HG03159 (cell line): ENCODE results near the gene POU2AF3.

Experiments
- ATAC-seq: cut with Tn5 transposase; IDR thresholded peaks from one replicate; pipeline ENCODE4 v1.9.1; 2021; ENCODE audit warnings: mild to moderate bottlenecking, moderate library complexity; ENCODE audit not compliant: unreplicated experiment

Gene POU2AF3

DNA sequence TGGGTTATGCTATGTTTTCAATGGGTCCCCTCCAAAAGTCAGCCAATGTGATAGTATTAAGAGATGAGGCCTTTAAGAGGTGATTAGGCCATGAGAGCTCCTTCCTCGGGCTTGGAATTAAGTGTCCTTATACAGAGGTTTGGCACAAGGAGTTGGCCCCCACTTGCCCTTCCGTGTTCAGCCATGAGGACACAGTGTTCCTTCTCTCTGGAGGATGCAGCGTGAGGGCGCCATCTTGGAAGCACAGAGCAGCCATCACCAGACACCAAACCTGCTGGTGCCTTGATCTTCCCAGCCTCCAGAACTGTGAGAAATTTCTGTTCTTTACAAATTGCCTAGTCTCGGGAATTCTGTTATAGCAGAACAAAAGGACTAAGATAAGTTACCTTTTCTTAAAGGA, 26.9 kb downstream of the POU2AF3 start:
- no peak for ATAC-seq

DNA sequence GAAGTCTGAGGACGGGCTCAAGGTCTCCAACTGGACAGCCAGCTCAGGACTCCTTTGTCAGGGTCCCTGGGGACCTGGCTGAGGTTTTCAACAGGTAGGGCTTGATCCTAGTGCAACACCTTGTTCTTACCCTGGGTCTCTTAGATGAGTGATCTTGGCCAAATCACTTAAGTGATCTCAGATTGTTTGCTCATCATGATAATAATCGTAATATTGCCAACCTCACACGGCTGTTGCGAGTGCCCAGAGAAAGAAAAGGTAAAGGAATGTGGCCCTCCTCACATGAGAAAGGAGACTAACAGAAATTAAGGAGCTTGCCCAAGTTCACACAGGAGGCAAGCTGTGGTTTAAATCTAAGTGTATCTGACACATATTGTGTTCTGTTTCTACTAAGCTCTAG, 28.5 kb downstream of the POU2AF3 start:
- no peak for ATAC-seq

DNA sequence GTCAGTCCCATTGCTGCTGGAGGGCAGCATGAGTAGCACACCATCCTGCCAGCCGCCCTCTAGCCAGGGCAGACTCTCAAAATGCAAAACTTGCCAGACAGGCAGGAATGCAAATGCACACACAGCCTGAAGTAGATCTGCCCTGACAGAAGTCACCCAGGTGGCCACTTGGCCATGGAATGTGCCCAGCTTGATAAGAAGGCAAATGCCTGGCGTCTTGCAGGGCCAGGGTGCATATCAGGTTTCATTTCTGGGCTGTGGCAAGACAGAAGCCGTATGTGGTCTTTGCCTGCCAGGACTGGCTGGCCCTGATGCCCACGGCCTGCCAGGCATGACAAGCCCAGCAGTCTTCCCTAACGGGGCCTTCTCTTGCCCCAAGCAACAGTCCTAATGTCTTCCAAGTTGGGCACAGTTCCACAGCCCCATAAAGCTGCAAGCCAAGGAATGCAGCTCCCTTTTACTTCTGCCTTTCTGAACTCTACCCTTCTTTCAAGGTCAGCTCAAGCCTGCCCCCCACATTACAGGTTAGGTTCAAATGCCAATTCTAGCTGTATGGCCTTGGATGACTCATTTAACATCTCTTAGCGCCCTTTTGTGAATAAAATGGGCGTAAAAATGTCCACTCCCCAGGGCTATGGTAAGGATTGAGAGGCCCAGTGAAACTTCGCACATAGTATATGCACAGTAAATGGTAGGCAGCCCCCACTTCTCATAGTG, 29.7 kb downstream of the POU2AF3 start:
- no peak for ATAC-seq

DNA sequence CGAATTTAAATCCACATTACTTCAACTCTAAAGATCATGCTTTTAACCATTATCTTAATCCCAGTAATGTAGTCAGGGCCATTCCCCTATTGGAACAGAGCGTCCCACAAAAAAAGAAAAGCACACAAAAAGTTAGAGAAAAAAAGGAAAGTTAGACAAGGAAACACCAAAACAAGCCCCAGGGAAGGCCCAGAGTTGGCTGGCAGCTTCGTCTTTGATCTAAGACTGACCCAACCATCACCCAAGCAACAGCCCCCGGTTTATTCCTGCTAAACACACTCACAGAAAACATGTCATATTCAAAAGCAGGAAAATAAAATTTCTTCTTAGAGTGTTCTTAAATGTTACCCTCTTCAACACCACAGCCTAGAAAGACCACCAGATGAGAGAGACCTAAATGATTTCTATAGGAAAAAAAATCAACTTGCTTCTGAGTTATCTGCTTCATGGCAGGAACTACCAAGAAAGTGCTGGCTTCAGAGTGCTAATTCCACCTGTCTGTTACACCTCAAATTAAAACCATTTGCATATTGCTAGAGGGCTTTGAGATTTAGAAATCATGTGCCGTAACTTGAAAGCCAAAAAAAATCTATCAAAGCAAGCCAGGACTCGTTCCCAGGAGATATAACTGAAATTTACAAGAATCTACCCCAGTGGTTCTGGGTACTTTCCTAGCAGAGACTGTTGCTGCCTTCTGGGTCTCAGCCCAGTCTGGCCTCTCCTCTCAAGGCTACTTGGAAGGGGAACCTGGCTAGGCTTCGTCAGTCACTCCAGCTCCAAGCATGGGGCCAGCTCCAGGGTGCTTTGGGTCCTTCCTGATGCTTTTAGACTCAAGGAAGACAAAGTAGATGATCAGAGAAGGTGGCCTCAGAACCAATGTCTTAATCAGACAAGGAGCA, 31.2 kb downstream of the POU2AF3 start:
- ATAC-seq = no peak

DNA sequence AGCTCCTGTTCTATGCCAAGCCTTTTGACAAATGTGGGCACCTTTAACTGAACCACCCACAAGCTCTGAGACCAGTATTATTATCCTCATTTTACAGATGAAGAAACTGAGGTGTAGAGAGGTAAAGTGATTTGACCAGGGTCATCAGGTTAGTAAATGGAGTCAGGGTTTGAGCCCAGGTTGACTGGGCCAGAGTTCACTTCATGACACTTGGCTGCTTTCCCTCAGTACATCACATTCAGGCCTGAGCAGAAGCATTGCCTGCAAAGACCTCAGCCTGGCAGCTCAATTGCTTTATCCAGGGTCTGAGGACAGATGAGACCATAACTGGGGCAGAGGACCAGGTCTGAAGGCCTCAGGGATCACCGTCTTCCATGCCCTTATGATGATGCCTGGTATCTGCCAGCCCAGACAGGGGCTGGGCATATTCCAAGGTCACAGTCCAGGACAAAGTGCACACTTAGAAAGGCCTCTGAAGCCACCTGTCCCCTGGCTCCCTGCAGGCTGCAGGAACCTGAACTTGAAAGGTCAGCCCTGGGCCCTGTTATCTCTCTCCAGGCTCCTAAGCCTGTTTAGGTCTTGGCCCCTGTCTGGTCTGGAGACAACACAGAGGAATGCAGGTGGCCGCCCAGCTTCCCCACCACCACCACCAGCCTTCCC, 32.0 kb downstream of the POU2AF3 start:
- no peak for ATAC-seq

DNA sequence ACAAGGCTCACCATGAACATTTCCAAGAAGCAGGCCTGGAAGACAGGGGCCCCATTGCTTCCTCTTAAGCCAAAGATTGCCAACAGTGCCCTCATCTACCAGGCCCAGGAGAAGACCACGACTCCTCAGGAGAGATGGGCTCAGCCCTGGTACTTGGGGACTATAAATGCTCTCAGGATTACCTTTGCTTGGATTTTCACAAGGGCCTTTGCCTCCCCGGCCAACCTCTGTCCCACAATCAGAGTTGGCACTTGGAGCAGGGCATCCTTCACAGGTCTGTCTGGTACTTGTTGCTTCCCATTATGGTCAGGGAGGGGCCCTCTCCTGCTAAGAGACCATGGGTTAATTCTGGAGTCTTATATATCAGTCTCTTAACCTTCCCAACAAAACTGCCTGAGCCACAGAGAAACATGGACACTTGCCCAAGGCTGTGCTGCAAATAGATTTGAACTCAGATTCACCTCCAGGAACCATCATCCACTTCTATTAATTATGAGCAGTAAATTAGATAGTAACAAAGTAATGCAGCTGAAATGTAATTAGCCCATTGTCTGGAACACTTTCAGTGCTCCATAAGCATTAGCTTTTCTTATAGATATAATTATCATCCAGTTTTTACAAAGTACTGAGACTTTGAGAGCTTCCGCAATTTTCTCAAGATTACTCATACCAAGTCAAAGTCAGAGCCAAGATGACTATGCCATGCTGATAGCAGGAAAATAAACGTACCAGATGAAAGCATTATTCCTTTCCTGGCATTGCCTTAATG, 33.5 kb downstream of the POU2AF3 start:
- no peak for ATAC-seq

DNA sequence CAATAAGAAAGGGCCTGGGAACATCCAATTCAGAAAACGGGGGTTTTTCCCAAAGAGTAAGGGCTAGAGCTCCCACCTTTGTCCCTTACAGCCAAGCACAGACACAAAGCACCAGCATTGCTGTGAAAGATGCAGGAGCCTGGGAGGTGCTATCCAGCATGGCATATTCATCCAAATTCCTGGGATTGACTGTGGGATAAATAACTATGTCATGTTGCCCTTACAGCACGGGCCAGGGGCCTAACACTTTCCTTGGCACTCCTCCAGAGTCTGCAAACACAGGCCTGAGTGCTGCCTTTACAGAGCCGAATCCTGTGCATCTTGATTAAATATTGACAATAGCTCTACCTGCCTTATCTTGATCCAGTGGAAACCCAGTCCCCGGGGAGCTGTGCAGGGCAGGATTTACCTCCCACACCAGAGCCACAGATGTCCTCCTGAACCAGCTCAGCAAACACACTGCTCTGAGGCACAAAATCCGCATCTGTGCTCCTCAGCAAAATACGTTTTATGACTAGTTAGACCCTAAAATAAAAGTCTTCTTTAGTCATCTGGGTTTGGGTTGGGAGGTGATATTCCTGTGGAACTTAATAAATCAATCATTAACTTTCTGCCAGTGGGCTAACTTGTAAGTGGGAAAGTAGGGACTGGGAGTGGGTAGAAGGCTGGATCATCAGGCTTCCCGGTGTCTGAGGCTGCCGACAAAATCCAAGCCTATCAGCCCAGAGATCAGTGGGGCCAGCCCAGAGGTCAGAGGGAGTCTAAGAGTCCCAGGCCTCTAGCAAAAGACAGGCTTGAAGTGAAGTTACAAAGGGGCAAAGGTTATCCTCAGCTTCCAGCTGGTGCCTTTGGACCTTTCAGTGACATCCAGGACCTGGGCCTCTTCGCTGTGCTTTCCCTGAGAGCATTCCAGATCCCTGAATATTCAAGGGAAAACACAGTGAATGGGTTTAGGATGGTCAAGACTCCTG, 36.5 kb downstream of the POU2AF3 start:
- no peak for ATAC-seq

DNA sequence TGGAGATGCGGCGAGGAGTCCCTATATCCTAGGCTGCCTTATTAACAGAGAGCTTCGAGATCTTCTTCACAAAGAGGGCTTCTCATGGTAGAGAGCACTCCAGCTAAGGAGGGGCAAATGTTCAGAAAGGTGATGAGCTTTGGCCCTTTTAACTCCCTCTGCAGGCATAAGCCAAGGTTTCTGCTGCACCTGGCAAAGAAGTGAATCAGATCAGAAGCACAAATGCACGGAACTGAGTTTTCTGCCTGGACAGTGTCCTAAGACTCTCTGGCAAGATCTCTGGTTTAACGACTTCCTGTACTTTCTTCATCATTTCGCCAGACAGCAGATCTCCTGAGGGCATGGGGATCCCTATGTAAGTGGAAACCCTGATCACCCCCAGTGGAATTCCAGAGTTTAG, 37.2 kb downstream of the POU2AF3 start:
- ATAC-seq = no peak

DNA sequence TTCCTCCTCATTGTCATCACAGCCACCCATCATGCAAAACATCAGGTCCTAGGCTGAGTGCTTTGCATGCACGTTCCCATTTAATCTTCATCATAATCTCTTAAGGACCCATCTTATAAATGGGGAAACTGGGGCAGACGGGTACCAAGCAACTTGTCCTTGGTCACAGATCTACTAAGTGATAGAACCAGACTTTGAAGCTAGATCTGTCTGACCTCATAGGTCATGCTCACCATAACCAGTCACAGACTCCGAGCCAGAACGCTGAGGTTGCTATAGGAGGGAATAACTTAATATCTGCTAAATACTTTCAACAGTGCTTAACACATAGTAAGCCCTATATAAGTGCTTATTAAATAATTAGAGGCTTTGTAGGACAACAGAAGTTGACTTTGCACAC, 37.7 kb downstream of the POU2AF3 start:
- no peak for ATAC-seq

DNA sequence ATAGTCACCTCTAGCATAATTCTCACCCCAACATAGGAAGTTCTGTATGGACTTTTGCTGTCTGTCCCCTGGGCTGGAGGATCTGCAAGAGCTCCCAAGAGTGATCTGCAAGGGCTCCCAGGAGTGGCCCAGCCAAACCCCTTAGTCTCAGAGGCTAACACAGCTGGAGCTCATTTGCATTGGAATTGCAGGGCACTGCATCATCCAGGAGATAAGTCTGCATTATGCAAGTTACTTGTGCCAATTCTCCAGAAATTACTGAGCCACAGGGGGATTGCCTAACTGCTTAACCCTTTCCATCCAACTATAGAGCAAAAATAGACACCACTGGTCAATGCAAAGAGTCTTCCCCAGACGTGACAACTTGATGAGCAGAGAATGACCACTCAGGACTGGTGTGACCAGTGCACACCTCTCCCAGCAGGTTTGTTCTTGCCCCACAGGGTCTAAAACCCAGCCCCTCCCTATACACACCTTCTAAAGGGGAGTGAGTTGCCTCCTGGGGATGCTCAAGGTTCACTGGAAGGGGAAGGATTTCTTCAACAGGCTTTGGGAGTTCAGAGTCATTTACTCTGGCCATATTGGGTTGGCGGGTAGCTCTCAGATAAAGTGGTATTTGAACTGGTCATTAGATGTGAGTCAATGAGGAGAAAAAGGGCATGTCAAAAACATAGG, 38.4 kb downstream of the POU2AF3 start:
- no peak for ATAC-seq

DNA sequence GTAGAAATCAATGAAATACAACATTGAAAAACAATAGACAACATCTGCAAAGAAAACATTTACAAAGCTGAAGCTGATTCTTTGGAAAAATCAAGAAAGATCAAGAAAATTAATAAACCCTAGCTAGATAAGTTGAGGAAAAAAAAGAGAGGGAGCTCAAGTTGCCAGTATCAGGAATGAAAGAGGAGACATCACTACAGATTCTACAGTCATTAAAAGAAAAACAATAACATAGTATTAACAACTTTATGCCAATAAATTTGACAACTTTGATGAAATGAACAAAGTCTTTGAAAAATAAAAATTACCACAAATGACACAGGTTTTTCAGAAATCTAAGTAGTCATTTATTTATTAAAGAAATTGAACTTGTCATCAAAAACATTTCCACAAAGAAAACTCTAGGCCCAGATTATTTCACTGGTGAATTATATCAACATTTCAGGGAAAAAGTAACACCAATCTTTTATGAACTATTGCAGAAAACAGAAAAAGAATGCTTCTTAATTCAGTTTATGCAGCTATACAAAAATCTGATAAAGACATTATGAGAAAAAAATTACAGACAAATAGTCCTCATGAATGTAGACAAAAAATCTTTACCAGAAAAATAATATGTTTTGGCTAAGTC, 41.5 kb downstream of the POU2AF3 start:
- ATAC-seq = no peak

DNA sequence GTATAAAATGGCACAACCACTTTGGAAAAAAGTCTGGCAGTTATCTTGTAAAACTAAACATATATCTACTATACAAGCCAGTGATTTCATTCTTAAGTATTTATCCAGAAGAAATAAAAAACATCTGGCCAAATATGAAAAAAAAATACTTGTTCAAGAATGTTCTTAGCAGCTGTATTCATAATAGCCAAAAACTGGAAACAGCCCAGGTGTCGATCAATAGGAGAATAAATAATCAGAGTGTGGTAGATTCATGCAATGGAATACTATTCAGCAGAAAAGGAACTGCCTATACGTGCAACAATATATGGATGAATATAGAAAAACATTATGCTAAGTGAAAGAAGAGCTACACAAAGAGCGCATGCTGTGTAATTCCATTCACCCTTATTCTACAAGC, 44.0 kb downstream of the POU2AF3 start:
- ATAC-seq = no peak

DNA sequence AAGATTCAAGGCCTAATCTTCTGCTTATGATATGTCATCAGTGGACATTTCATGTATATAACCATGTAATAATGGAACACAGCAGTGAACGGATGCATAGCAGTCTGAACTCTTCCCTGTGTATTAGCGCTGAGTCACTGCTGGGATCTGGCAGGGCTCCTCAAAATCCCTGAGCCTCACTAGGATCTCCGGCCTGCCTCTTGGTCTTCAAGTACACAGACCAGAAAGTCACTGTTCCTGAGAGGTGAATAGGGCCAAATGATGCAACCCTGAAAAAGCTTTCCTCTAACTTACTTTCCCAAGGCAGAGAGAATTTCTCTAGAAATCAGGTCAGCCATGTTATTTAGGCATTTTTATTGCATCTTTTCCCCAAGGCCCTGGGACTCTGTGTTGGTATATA, 45.7 kb downstream of the POU2AF3 start:
- ATAC-seq = no peak

DNA sequence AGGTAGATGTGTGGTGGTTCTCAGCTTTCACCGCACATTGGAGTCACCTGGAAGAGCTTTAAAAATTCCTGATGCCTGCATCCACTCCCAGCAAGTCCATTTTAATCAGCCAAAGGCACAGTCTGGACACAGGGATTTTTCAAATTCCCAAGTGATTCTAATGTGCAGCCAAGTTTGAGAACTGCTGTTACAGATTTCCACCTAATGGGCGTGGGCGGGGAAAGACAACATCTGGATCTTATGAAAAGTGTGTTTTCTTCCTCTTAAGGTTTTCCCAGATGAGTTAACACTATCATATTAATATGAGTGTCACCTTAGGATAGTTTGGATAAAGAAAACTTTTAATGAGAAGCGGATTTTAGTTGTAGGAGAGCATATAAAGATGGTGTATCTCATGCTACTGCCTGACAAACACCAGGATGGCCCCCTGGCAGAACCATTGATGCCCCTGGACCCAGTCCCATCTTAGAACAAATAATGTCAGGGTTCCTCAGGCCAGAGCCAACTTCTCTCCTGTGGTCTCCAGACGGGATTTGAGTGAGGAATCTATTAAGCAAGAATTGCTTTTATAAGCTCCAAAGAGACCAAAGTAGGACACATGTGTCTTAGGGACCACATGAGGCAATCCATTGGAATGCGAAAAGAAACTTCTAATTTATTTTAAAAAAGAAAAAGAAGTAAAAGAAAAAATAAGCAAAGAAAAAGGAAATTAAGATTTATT, 48.8 kb downstream of the POU2AF3 start:
- ATAC-seq = no peak

DNA sequence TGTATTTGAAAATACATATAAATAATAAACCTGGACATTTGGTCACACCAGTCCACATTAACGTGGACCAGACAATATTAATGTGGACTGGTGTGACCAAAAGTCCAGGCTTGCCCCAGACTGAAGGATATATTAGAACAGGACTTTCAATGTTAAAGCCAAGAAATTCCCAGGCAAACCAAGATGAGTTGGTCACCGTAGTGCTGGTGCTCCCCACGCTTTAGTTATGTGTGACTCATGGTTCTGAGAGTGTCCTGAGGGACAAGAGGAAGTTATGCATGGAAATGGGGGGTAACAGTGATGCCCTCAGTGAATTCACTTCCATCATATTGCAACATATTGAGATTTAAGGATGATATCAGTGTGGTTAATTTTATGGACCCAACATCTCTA, 49.4 kb downstream of the POU2AF3 start:
- ATAC-seq = no peak

DNA sequence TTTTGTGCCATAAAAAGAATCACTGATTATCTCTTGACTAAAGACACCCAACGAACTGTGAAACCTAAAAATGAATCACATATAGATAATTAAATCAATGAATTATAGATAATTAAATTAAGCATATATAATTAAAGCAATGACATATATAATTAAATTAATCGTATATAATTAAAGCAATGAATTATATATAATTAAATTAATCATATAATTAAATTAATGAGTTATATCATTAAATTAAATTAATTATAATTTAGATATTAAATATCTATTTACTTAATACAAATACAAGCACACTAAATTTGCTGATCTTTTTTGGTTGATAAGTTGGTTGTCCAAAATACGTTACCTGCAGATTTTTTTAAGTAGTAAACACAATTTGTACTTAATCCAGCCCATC, 49.8 kb downstream of the POU2AF3 start:
- ATAC-seq = no peak

DNA sequence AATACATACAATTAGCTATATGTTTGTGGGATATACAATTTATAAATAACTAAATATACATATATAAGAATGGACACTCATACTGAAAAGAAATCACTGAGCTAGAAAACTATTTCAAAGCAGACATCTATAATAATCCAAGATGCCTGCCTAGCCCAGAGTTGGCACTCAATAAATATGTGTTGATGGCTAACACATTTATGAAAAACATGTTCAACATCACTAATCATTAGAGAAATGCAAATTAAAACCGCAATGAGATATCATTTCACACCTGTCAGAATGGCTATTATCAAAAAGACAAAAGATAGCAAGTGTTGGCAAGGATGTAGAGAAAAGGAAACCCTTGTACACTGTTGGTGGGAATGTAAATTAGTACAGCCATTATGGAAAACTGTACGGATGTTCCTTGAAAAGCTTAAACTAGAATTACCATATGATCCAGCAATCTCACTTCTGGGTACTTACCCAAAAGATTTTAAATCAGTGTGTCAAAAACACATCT, 50.9 kb downstream of the POU2AF3 start:
- no peak for ATAC-seq

DNA sequence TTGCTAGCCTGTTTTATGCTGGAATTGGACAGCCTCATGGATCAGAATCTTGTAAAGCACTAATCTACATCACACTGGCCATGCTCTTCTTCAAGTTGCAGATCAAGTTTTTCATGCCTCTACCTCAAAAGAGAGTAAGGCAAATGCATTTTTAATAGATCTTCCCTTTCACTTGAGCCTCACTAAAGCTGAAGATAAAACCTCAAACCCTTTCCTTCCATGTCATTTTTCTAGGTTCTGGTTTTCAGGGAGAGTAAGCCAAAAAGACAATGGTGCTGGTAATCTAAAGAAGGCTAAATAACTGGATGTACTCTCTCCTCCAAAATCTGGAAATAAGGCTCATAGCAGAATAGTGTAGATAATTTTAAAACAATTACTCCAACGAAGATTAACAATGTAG, 52.5 kb downstream of the POU2AF3 start:
- ATAC-seq = no peak
